Kidney epithelial cell (primary cell): Measurements from ENCODE around the gene GRAMD2B. TPM values are rescaled to one million over a fixed set of nuclear protein-coding genes. Genes with fewer than 3 reads are reported as not detected.

Experiments
- DNase-seq: peaks from one replicate; pipeline ENCODE4 v3.0.0-alpha.2; 2010; ENCODE audit warnings: low read depth
- H3K27me3 ChIP-seq: 2 replicates; pipeline ENCODE4 v1.6.0; 2011; ENCODE audit warnings: low read length; ENCODE audit not compliant: control insufficient read depth, insufficient read depth
- H3K36me3 ChIP-seq: 2 replicates; pipeline ENCODE4 v1.5.1; 2011; ENCODE audit warnings: low read length; ENCODE audit not compliant: control insufficient read depth, insufficient read depth
- H3K4me3 ChIP-seq: 2 replicates; pipeline ENCODE4 v1.5.1; 2011; ENCODE audit warnings: low read depth, mild to moderate bottlenecking, control low read depth, low read length
- CTCF ChIP-seq: IDR thresholded peaks from 2 replicates; pipeline ENCODE4 v1.5.1; 2011; ENCODE audit warnings: mild to moderate bottlenecking, moderate library complexity, low read length, control low read depth, inconsistent platforms; ENCODE audit not compliant: insufficient read depth, poor library complexity, severe bottlenecking
- total RNA-seq: library from RNA; depleted of rRNA; stranded (reverse); fragments of >200 nt; gene quantifications from 2 replicates; pipeline ENCODE4 v1.2.3, GENCODE V29; 2015

The GRAMD2B gene
- total RNA-seq, 1 donor from 2014 or later = 36.9 TPM

DNA sequence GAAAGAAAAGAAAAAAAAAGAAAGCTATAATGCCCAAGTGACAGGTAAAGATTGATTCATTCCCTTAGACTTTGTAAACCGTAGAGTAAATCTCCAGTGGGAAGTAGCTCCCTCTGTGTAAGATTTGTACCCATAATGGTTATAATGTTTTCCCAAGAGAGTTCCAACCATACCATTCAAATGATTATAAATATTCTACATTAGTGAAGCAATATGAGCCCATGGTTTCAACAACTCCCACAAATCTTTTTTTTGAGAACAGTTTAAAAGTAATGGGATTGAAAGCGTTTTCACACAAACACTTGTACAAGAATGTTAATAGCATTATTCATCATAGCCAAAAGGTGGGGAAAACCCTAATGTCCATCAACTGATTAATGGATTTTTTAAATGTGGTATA lies 58.0 kb downstream of the GRAMD2B start:
- no peaks in the 10 kb centered on the region for H3K27me3 ChIP-seq
- TF ChIP-seq CTCF = no peak
- DNase-seq = no peak
- H3K36me3 ChIP-seq = no peaks in the 10 kb centered on the region
- H3K4me3 ChIP-seq = no peak overlapping the region

DNA sequence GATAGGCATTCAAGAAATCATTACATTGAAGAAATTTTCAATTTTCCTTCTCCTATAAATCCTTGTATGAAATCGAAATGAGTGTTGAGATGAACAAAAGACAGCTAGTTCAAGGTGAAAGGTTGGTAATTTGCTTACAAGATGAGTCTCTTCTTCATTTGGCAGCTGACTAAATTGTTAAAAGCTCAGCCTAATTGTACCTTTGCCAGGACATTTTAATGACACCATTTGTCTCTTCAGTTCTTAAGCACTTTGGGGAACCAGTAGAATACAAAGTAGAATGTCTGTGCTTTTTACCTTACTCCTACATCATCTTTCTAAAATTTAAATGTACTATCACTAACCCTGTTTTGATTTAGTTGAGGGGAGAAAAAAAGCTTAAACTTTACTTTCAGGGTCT lies 59.4 kb downstream of the GRAMD2B start:
- no peak for DNase-seq
- H3K27me3 ChIP-seq = no peaks in the 10 kb centered on the region
- TF ChIP-seq CTCF = no peak
- H3K4me3 ChIP-seq = no peak overlapping the region
- H3K36me3 ChIP-seq = no peaks in the 10 kb centered on the region

- H3K4me3 ChIP-seq = no peak overlapping the region
- no peaks in the 10 kb centered on the region for H3K36me3 ChIP-seq
- no peak for TF ChIP-seq CTCF
- no peak for DNase-seq
- H3K27me3 ChIP-seq = no peaks in the 10 kb centered on the region
These were observed 59.9 kb downstream of the GRAMD2B start for GRCh38 chr5:126483156-126483555.

DNA sequence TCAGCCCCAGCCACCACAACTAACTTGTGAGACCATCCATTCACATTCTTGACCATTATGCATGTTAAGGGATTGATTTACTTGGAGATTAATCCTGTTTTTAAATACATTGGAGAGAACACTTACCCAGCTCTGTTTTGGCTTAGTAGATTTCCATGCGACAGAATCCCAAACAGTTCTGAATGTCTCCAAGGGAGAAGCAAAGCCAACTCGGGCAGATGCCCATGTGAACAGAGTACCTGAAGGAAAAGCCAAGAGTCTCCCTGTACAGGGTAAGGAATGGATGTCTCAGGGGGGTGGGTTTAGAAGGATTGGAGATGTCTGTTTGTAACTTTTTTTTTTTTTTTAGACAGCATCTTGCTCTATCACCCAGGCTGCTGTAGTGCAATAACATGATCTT lies 61.0 kb downstream of the GRAMD2B start:
- H3K36me3 ChIP-seq = no peaks in the 10 kb centered on the region
- no peak for TF ChIP-seq CTCF

GRCh38 chr5:126486332-126486731 lies 63.1 kb downstream of the GRAMD2B start:
- Histone ChIP-seq H3K4me3 (no peak overlapping the region), H3K36me3 (no peaks in the 10 kb centered on the region), H3K27me3 (no peaks in the 10 kb centered on the region)
- no peak for TF ChIP-seq CTCF
- no peak for DNase-seq

More for the DNA sequence above, 61.0 kb downstream of the GRAMD2B start:
- no peaks in the 10 kb centered on the region for H3K27me3 ChIP-seq
- DNase-seq = no peak
- no peak overlapping the region for H3K4me3 ChIP-seq

DNA sequence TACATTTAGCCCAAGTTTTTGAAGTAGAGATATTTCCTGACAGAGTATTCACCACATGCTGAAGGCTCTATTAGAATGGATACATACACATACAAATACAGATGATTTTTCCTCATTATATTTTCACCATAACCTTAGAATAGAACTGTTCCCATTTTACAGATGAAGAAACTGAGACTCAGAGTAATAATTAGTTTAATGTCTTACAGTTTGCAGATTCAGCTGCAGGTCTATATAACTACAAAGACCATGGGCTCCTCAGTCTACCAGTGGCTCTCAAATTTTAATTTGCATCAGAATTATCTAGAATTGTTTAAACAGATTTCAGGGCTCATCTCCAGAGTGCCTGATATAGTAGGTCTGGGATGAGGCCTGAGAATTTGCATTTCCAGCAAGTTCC lies 64.4 kb downstream of the GRAMD2B start:
- H3K27me3 ChIP-seq = no peaks in the 10 kb centered on the region
- no peaks in the 10 kb centered on the region for H3K36me3 ChIP-seq
- TF ChIP-seq CTCF = no peak
- no peak for DNase-seq
- H3K4me3 ChIP-seq = no peak overlapping the region
